ENCODE measurements around the gene GRM7.

The GRM7 gene

GRCh38 chr3:7095116-7095515, 234.2 kb downstream of the GRM7 start:
- TF ChIP-seq CTCF (IDR thresholded peaks at IDR 0.05; ENCODE audit: control insufficient read depth, extremely low read depth, insufficient read depth), result no peak
- H3K4me3 ChIP-seq (ENCODE audit: low read depth, low read length), result no peak overlapping the region
- DNase-seq (ENCODE audit: low read depth), result no peak

GRCh38 chr3:7100136-7100535, 239.2 kb downstream of the GRM7 start:
- no peak for DNase-seq (ENCODE audit: low read depth)
- no peak for TF ChIP-seq CTCF (IDR thresholded peaks at IDR 0.05; ENCODE audit: control insufficient read depth, extremely low read depth, insufficient read depth)
- no peak overlapping the region for H3K4me3 ChIP-seq (ENCODE audit: low read depth, low read length)

GRCh38 chr3:7106635-7107034, 245.7 kb downstream of the GRM7 start:
- H3K4me3 ChIP-seq (ENCODE audit: low read depth, low read length), result no peak overlapping the region
- TF ChIP-seq CTCF (IDR thresholded peaks at IDR 0.05; ENCODE audit: control insufficient read depth, extremely low read depth, insufficient read depth), result no peak
- DNase-seq (ENCODE audit: low read depth), result peak; percentile 61

GRCh38 chr3:7112523-7113056, 251.7 kb downstream of the GRM7 start:
- TF ChIP-seq CTCF (IDR thresholded peaks at IDR 0.05; ENCODE audit: control insufficient read depth, extremely low read depth, insufficient read depth), result no peak
- no peak for DNase-seq (ENCODE audit: low read depth)
- no peak overlapping the region for H3K4me3 ChIP-seq (ENCODE audit: low read depth, low read length)

GRCh38 chr3:7144697-7145308, 283.9 kb downstream of the GRM7 start:
- peak; percentile 31 for DNase-seq (ENCODE audit: low read depth)
- no peak overlapping the region for H3K4me3 ChIP-seq (ENCODE audit: low read depth, low read length)
- peak; percentile 77 for TF ChIP-seq CTCF (IDR thresholded peaks at IDR 0.05; ENCODE audit: control insufficient read depth, extremely low read depth, insufficient read depth)

- TF ChIP-seq CTCF (IDR thresholded peaks at IDR 0.05; ENCODE audit: control insufficient read depth, extremely low read depth, insufficient read depth), result no peak
- no peak overlapping the region for H3K4me3 ChIP-seq (ENCODE audit: low read depth, low read length)
- no peak for DNase-seq (ENCODE audit: low read depth)
These were observed 285.6 kb downstream of the GRM7 start for GRCh38 chr3:7146529-7146928.

GRCh38 chr3:7158516-7158915, 297.6 kb downstream of the GRM7 start:
- H3K4me3 ChIP-seq (ENCODE audit: low read depth, low read length), result no peak overlapping the region
- TF ChIP-seq CTCF (IDR thresholded peaks at IDR 0.05; ENCODE audit: control insufficient read depth, extremely low read depth, insufficient read depth), result no peak
- peak; percentile 68 for DNase-seq (ENCODE audit: low read depth)
